Activated CD8-positive, alpha-beta T cell treated with anti-CD3 and anti-CD28 coated beads for 36 hours (primary cell): Measurements from ENCODE around the gene SH2D4B. TPM values are rescaled to one million over a fixed set of nuclear protein-coding genes. Genes with fewer than 3 reads are reported as not detected.

Experiments
- ATAC-seq: fragments of 200-7000 bp; cut with Tn5 transposase; one replicate; pipeline ENCODE4 v1.10.0; 2021; ENCODE audit warnings: mild to moderate bottlenecking, moderate library complexity
- CTCF ChIA-PET: fragments of 350-600 bp; sonication (Branson Sonifier 250); formaldehyde crosslinking; loops from one replicate; lab custom pipeline; 2021; ENCODE audit warnings: antibody characterized with exemption; lab: Charles Lee
- POLR2A ChIA-PET: fragments of 350-600 bp; sonication (Branson Sonifier 250); formaldehyde crosslinking; loops from one replicate; lab custom pipeline; 2021; ENCODE audit warnings: antibody characterized with exemption; lab: Charles Lee
- DNase-seq: peaks from one replicate; pipeline ENCODE4 v3.0.0-alpha.2; 2020
- H3K27ac Mint-ChIP-seq: one replicate; pipeline ENCODE4 v1.8.0; 2021; ENCODE audit warnings: mild to moderate bottlenecking, mixed read lengths
- H3K27me3 Mint-ChIP-seq: one replicate; pipeline ENCODE4 v1.8.0; 2021; ENCODE audit warnings: mixed read lengths
- H3K36me3 Mint-ChIP-seq: one replicate; pipeline ENCODE4 v1.8.0; 2021; ENCODE audit warnings: low read depth, mixed read lengths
- H3K4me1 Mint-ChIP-seq: one replicate; pipeline ENCODE4 v1.8.0; 2021; ENCODE audit warnings: low read depth, mixed read lengths
- H3K4me3 Mint-ChIP-seq: one replicate; pipeline ENCODE4 v1.8.0; 2021; ENCODE audit warnings: mild to moderate bottlenecking, moderate library complexity, mixed read lengths
- H3K9me3 Mint-ChIP-seq: one replicate; pipeline ENCODE4 v1.8.0; 2021; ENCODE audit warnings: mixed read lengths
- CTCF ChIP-seq: fragments of 200-600 bp; IDR thresholded peaks from one replicate; pipeline ENCODE4 v1.8.0; 2022; ENCODE audit warnings: antibody characterized with exemption, mild to moderate bottlenecking
- intact Hi-C: fragments of 100-400 bp; cut with micrococcal nuclease; formaldehyde crosslinking; loops from one replicate; pipeline ENCODE4 v1.10.0; 2022
- total RNA-seq, 2 experiments: library from RNA; stranded (reverse); gene quantifications; one replicate each; pipeline ENCODE4 v1.2.3, GENCODE V29; 2021

The SH2D4B gene
- total RNA-seq, 2 experiments from 2014 or later, result 0.11 to 0.20 TPM

DNA sequence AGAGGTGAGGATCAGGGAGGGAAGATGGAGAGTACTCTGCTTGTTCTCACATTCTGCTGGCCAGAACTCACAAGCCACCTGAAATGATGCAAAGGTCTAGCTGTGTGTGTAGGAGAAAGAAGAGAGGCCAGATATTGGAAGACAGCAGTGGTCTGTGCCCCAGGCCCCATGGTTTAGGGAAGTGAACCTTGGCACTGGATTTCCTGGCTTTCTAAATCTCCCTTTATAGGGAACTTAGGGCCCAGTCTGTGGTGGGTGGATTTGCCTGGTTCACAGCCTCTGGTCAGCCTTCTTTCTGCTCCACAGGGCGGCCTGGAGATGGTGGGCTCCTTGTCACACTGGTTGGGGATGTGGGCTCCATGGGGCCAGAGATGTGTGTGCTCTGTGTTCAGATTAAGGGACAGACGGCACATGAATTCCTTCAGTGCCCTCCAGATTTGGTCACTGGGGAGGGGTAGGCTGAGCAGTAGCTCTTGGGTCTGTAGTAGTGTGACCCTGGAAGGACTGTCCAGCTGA is 9.5 kb upstream of the SH2D4B start:
- Mint-ChIP-seq H3K27ac (peak overlapping the region; percentile 85), H3K27me3 (no peaks in the 10 kb centered on the region), H3K4me1 (peaks cover 81% of the 10 kb centered on the region), H3K4me3 (no peak overlapping the region), H3K9me3 (no peaks in the 10 kb centered on the region), H3K36me3 (peaks cover 2% of the 10 kb centered on the region)
- DNase-seq (no peak), ATAC-seq (no peak)
- ChIA-PET CTCF (interaction anchor here (0.6 to 2.7 kb wide), 5 partner anchors 16 to 150 kb away, joined by 3 to 16 read pairs (median 5); no protein-coding TSS in a partner anchor), POLR2A (interaction anchor here (0.7 kb wide), 1 partner anchor 25 kb away, joined by 3 read pairs; no protein-coding TSS in a partner anchor)
- intact Hi-C loops, result no loop called here
- TF ChIP-seq CTCF, result no peak

DNA sequence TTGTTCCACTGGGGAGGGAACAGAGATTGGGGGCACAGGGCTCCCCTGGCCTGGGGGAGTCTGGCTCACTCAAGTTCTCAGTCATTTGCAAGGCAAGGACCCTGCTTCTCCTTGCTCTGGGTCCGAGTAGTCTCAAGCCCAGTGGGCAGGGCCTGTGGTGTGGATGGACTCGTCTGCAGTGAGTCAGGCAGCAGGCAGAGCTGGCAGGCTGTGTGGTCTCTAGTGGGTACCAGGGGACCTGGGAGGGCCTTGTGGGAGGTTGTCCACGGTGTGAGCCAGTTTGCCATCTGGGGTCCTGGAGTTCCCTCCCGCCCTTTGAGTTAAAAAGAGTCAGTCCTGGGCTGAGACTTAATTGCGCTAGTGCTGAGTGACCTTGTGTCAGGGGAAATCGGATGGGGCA is 8.8 kb upstream of the SH2D4B start:
- no peak overlapping the region for H3K4me3 Mint-ChIP-seq
- no peaks in the 10 kb centered on the region for H3K9me3 Mint-ChIP-seq
- POLR2A ChIA-PET, result no interaction called here
- DNase-seq, result no peak
- ATAC-seq, result no peak
- CTCF ChIA-PET, result interaction anchor here (1.6 to 2.7 kb wide), 4 partner anchors 17 to 151 kb away, joined by 5 to 16 read pairs (median 6); no protein-coding TSS in a partner anchor
- H3K27me3 Mint-ChIP-seq, result no peaks in the 10 kb centered on the region
- H3K36me3 Mint-ChIP-seq, result peaks cover 2% of the 10 kb centered on the region
- peak overlapping the region; percentile 85 for H3K27ac Mint-ChIP-seq
- no peak for TF ChIP-seq CTCF
- H3K4me1 Mint-ChIP-seq, result peaks cover 76% of the 10 kb centered on the region
- intact Hi-C loops, result no loop called here

- ChIA-PET CTCF (interaction anchor here (1.0 to 2.3 kb wide), 5 partner anchors 18 to 133 kb away, joined by 3 to 10 read pairs (median 5); no protein-coding TSS in a partner anchor), POLR2A (interaction anchor here (1.0 kb wide), 1 partner anchor 19 kb away, joined by 4 read pairs; no protein-coding TSS in a partner anchor)
- H3K27ac Mint-ChIP-seq, result peak overlapping the region; percentile 85
- H3K36me3 Mint-ChIP-seq, result peaks cover 2% of the 10 kb centered on the region
- peaks cover 69% of the 10 kb centered on the region for H3K4me1 Mint-ChIP-seq
- no peaks in the 10 kb centered on the region for H3K27me3 Mint-ChIP-seq
- TF ChIP-seq CTCF, result no peak
- H3K9me3 Mint-ChIP-seq, result no peaks in the 10 kb centered on the region
- peak overlapping the region; percentile 27 for H3K4me3 Mint-ChIP-seq
- intact Hi-C loops, result no loop called here
- DNase-seq (peak; percentile 66), ATAC-seq (peak; percentile 52)
Observed at GRCh38 chr10:80529604-80530003, 8.1 kb upstream of the SH2D4B start.

DNA sequence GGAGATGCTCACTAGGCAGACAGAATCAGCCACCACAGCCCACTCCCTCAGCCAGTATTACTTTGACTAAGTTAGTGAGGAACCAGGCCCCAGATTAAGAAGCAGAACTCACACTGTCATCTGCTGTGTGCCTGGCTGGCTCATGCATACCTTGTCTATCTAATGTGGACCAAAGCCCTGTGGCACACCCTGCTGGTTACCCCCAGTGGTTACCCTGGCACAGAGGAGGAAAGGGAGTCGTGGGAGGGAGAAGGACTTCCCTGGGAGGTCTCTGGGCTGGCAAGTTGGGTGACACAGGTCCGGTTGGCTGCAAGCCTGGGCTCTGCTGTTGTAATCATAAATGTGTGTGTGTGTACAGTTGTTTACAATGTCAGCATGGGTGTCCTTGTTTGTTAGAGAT is 7.5 kb upstream of the SH2D4B start:
- H3K36me3 Mint-ChIP-seq, result peaks cover 2% of the 10 kb centered on the region
- ChIA-PET CTCF (interaction anchor here (1.0 to 2.4 kb wide), 9 partner anchors 12 to 147 kb away, joined by 3 to 12 read pairs (median 5); no protein-coding TSS in a partner anchor), POLR2A (interaction anchor here (1.0 kb wide), 1 partner anchor 19 kb away, joined by 4 read pairs; no protein-coding TSS in a partner anchor)
- TF ChIP-seq CTCF, result peak; percentile 47
- intact Hi-C loops, result no loop called here
- H3K9me3 Mint-ChIP-seq, result no peaks in the 10 kb centered on the region
- DNase-seq (peak; percentile 78), ATAC-seq (peak; percentile 90)
- peak overlapping the region; percentile 27 for H3K4me3 Mint-ChIP-seq
- H3K27ac Mint-ChIP-seq, result peak overlapping the region; percentile 85
- no peaks in the 10 kb centered on the region for H3K27me3 Mint-ChIP-seq
- H3K4me1 Mint-ChIP-seq, result peaks cover 65% of the 10 kb centered on the region

- ATAC-seq, result no peak
- DNase-seq, result no peak
- intact Hi-C loops, result no loop called here
- peak overlapping the region; percentile 66 for H3K27ac Mint-ChIP-seq
- H3K4me3 Mint-ChIP-seq, result no peak overlapping the region
- H3K36me3 Mint-ChIP-seq, result peaks cover 4% of the 10 kb centered on the region
- peaks cover 64% of the 10 kb centered on the region for H3K4me1 Mint-ChIP-seq
- CTCF ChIA-PET, result interaction anchor here (0.8 to 2.4 kb wide), 8 partner anchors 11 to 270 kb away, joined by 3 to 12 read pairs (median 4); no protein-coding TSS in a partner anchor
- no peaks in the 10 kb centered on the region for H3K9me3 Mint-ChIP-seq
- H3K27me3 Mint-ChIP-seq, result no peaks in the 10 kb centered on the region
- POLR2A ChIA-PET, result interaction anchor here (0.6 kb wide), 1 partner anchor 18 kb away, joined by 4 read pairs; no protein-coding TSS in a partner anchor
- TF ChIP-seq CTCF, result no peak
Observed at GRCh38 chr10:80530816-80531215, 6.9 kb upstream of the SH2D4B start.
